ENCODE measurements around the gene BAZ1A. TPM values are rescaled to one million over a fixed set of nuclear protein-coding genes. Genes with fewer than 3 reads are reported as not detected.
"Not testable (repeated sequence)": the region's sequence is repeated elsewhere in the genome, so short reads cannot be mapped to it uniquely, and the experiment has no call there.

BAZ1A gene
- total RNA-seq, 1 donor from 2014 or later, result 42.8 TPM

GRCh38 chr14:34742270-34743115, 132.7 kb downstream of the BAZ1A start:
- Mint-ChIP-seq H3K4me1 (ENCODE audit: low read depth) (no peaks in the 10 kb centered on the region), H3K27me3 (no peaks in the 10 kb centered on the region), H3K4me3 (ENCODE audit: low read depth) (no peak overlapping the region), H3K9me3 (ENCODE audit: low read depth) (peaks cover 4% of the 10 kb centered on the region), H3K36me3 (ENCODE audit: insufficient read depth) (peaks cover 2% of the 10 kb centered on the region), H3K27ac (no peak overlapping the region)
- no peak for DNase-seq (ENCODE audit: low spot score, unreplicated experiment)
- TF ChIP-seq CTCF (IDR thresholded peaks at IDR 0.05; ENCODE audit: unreplicated experiment), result no peak

- TF ChIP-seq CTCF (IDR thresholded peaks at IDR 0.05; ENCODE audit: unreplicated experiment), result no peak
- Mint-ChIP-seq H3K4me1 (ENCODE audit: low read depth) (no peaks in the 10 kb centered on the region), H3K36me3 (ENCODE audit: insufficient read depth) (peaks cover 2% of the 10 kb centered on the region), H3K9me3 (ENCODE audit: low read depth) (peaks cover 4% of the 10 kb centered on the region), H3K27me3 (no peaks in the 10 kb centered on the region), H3K4me3 (ENCODE audit: low read depth) (no peak overlapping the region), H3K27ac (no peak overlapping the region)
- DNase-seq (ENCODE audit: low spot score, unreplicated experiment), result no peak
These were observed 133.3 kb downstream of the BAZ1A start for GRCh38 chr14:34741840-34742239.

- not testable (repeated sequence) for DNase-seq (ENCODE audit: low spot score, unreplicated experiment); H3K4me1 Mint-ChIP-seq (ENCODE audit: low read depth); H3K27me3 Mint-ChIP-seq; H3K36me3 Mint-ChIP-seq (ENCODE audit: insufficient read depth); H3K9me3 Mint-ChIP-seq (ENCODE audit: low read depth); H3K27ac Mint-ChIP-seq; H3K4me3 Mint-ChIP-seq (ENCODE audit: low read depth)
These were observed 135.0 kb downstream of the BAZ1A start for GRCh38 chr14:34740139-34740538.

DNA sequence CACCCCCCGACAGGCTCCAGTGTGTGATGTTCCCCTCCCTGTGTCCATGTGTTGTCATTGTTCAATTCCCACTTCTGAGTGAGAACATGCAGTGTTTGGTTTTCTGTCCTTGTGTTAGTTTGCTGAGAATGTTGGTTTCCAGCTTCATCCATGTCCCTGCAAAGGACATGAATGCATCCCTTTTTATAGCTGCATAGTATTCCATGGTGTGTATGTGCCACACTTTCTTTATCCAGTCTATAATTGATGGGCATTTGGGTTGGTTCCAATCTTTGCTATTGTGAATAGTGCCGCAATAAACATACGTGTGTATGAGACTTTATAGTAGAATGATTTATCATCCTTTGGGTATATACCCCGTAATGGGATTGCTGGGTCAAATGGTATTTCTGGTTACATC, 138.1 kb downstream of the BAZ1A start:
- H3K9me3 Mint-ChIP-seq (ENCODE audit: low read depth); H3K27ac Mint-ChIP-seq; DNase-seq (ENCODE audit: low spot score, unreplicated experiment); H3K27me3 Mint-ChIP-seq; H3K4me1 Mint-ChIP-seq (ENCODE audit: low read depth); H3K36me3 Mint-ChIP-seq (ENCODE audit: insufficient read depth); H3K4me3 Mint-ChIP-seq (ENCODE audit: low read depth): not testable (repeated sequence)

- no peak for DNase-seq (ENCODE audit: low spot score, unreplicated experiment)
- Mint-ChIP-seq H3K36me3 (ENCODE audit: insufficient read depth) (no peaks in the 10 kb centered on the region), H3K4me1 (ENCODE audit: low read depth) (peaks cover 3% of the 10 kb centered on the region), H3K27me3 (no peaks in the 10 kb centered on the region), H3K4me3 (ENCODE audit: low read depth) (no peak overlapping the region), H3K9me3 (ENCODE audit: low read depth) (no peaks in the 10 kb centered on the region), H3K27ac (no peak overlapping the region)
- no peak for TF ChIP-seq CTCF (IDR thresholded peaks at IDR 0.05; ENCODE audit: unreplicated experiment)
These were observed 141.9 kb downstream of the BAZ1A start for GRCh38 chr14:34733245-34733644.

- Mint-ChIP-seq H3K9me3 (ENCODE audit: low read depth) (no peaks in the 10 kb centered on the region), H3K4me3 (ENCODE audit: low read depth) (no peak overlapping the region), H3K36me3 (ENCODE audit: insufficient read depth) (no peaks in the 10 kb centered on the region), H3K27ac (no peak overlapping the region), H3K27me3 (no peaks in the 10 kb centered on the region), H3K4me1 (ENCODE audit: low read depth) (peaks cover 3% of the 10 kb centered on the region)
- DNase-seq (ENCODE audit: low spot score, unreplicated experiment), result no peak
- TF ChIP-seq CTCF (IDR thresholded peaks at IDR 0.05; ENCODE audit: unreplicated experiment), result no peak
These were observed 142.4 kb downstream of the BAZ1A start for GRCh38 chr14:34732802-34733201.
